Esophagus squamous epithelium (tissue), 4 donors: Measurements from ENCODE around the gene COG5.

Source experiments
- POLR2A ChIP-seq, 4 donors: fragments of 450-650 bp; IDR thresholded peaks; one replicate each; pipeline ENCODE4 v1.6.1; 2017; ENCODE audit warnings: antibody characterized with exemption in 4 of 4, mild to moderate bottlenecking in 4 of 4, moderate library complexity in 3 of 4
- TF ChIP-seq, protein P1 (sequence below), 6 experiments: fragments of 450-650 bp in 4 of 6; fragments of 200-600 bp in 2 of 6; sonication (generic) in 2 of 6; IDR thresholded peaks; one replicate each; pipeline ENCODE4 v1.5.1; 2016 to 2019; ENCODE audit warnings: antibody characterized with exemption in 6 of 6, mild to moderate bottlenecking in 4 of 6, moderate library complexity in 4 of 6

GRCh38 chr7:107344799-107345198 is 218.9 kb downstream of the COG5 start:
- TF ChIP-seq, protein P1, sequence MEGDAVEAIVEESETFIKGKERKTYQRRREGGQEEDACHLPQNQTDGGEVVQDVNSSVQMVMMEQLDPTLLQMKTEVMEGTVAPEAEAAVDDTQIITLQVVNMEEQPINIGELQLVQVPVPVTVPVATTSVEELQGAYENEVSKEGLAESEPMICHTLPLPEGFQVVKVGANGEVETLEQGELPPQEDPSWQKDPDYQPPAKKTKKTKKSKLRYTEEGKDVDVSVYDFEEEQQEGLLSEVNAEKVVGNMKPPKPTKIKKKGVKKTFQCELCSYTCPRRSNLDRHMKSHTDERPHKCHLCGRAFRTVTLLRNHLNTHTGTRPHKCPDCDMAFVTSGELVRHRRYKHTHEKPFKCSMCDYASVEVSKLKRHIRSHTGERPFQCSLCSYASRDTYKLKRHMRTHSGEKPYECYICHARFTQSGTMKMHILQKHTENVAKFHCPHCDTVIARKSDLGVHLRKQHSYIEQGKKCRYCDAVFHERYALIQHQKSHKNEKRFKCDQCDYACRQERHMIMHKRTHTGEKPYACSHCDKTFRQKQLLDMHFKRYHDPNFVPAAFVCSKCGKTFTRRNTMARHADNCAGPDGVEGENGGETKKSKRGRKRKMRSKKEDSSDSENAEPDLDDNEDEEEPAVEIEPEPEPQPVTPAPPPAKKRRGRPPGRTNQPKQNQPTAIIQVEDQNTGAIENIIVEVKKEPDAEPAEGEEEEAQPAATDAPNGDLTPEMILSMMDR (IDR thresholded peaks at IDR 0.05): no peak
- TF ChIP-seq POLR2A (IDR thresholded peaks at IDR 0.05): no peak
